Breast epithelium (tissue), 3 donors: ENCODE results near the gene HDAC2.

Source experiments
- CTCF ChIP-seq, 3 donors: fragments of 450-650 bp; IDR thresholded peaks; one replicate each; pipeline ENCODE4 v1.5.1; 2016 to 2017; ENCODE audit warnings: antibody characterized with exemption in 3 of 3, mild to moderate bottlenecking in 3 of 3, moderate library complexity in 3 of 3
- POLR2A ChIP-seq: fragments of 450-650 bp; IDR thresholded peaks from one replicate; pipeline ENCODE4 v1.6.1; 2016; ENCODE audit warnings: antibody characterized with exemption, mild to moderate bottlenecking, moderate library complexity

DNA sequence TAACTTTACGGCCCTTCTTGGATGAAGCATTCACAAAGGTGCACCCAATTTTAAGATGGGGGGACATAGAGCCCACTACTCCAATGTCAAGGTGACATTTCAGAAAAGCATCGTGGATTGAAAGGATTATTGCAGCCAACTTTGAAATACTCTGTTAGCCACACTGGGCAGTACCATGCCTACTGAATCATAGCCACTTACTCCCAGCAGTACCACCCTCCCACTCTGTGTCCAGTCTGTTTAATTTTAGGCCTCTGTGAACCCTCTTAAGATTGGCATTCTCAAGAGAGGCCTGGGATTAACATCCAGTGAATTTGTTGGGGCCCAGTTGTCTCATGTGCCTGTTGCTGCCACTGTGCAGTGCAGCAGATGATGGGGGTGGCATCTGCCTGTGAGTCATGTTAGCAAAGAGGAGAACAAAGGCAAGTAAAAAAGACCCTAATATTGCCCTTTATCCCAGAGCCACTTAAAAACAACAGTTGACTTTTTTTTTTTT is 11.2 kb upstream of the HDAC2 start:
- no peak for TF ChIP-seq CTCF (IDR thresholded peaks at IDR 0.05)
- TF ChIP-seq POLR2A, result no peak
